ENCODE measurements around the gene JARID2. TPM values are rescaled to one million over a fixed set of nuclear protein-coding genes. Genes with fewer than 3 reads are reported as not detected.

Gene JARID2
- total and polyA plus RNA-seq, 2 of the 8 experiments (the other 6 are each of a cell fraction or from before 2014, with no cell fraction given), result 60.1 to 239 TPM

- TF ChIP-seq GABPA (IDR thresholded peaks at IDR 0.05; ENCODE audit: borderline replicate concordance, insufficient read depth, low read length) (no peak), BRCA1 (IDR thresholded peaks at IDR 0.05; ENCODE audit: low read depth, low read length) (no peak), EZH2 (IDR thresholded peaks at IDR 0.05; ENCODE audit: low read depth, low read length, severe bottlenecking) (no peak), CREB1 (IDR thresholded peaks at IDR 0.05) (no peak), POLR2A (IDR thresholded peaks at IDR 0.05; ENCODE audit: control extremely low read depth in 1 of 2, low read depth in 2 of 2, low read length in 2 of 2) (no peak; a peak in 1 of 3 replicates), CHD7 (IDR thresholded peaks at IDR 0.05; ENCODE audit: insufficient replicate concordance, low read length) (no peak), EGR1 (IDR thresholded peaks at IDR 0.05; ENCODE audit: borderline replicate concordance, low read depth, low read length) (no peak), FOSL1 (IDR thresholded peaks at IDR 0.05; ENCODE audit: insufficient read depth, low read depth, low read length) (no peak), RFX5 (IDR thresholded peaks at IDR 0.05; ENCODE audit: borderline replicate concordance, low read depth, low read length) (no peak), PHF8 (conservative IDR thresholded peaks at IDR 0.05; ENCODE audit: low read depth, low read length) (no peak), SIRT6 (IDR thresholded peaks at IDR 0.05; ENCODE audit: low read length) (no peak)
Measured at GRCh38 chr6:15269011-15269410, 23.1 kb downstream of the JARID2 start (continued).
